ENCODE measurements around the gene ZNG1A.

GRCh38 chr9:221989-222776, 43.3 kb upstream of the ZNG1A start:
- no peak for TF ChIP-seq CTCF (conservative IDR thresholded peaks at IDR 0.05 in 1 of 2, IDR thresholded peaks at IDR 0.05 in 1 of 2; ENCODE audit: low read depth in 1 of 2, low read length in 2 of 2)
- TF ChIP-seq EZH2 (IDR thresholded peaks at IDR 0.05; ENCODE audit: low read length, missing control alignments): no peak

All from fibroblast of lung (primary cell).